Measurements from ENCODE around the gene TBC1D12. TPM values are rescaled to one million over a fixed set of nuclear protein-coding genes. Genes with fewer than 3 reads are reported as not detected.
"Not testable (repeated sequence)": the region's sequence is repeated elsewhere in the genome, so short reads cannot be mapped to it uniquely, and the experiment has no call there.

TBC1D12 gene
- total RNA-seq, 2 experiments from 2014 or later: 0.27 to 0.42 TPM

- no peak overlapping the region for H3K27ac ChIP-seq (ENCODE audit: low read depth in 1 of 2, low read length in 2 of 2)
- Mint-ChIP-seq H3K9me3 (no peaks in the 10 kb centered on the region), H3K27me3 (no peaks in the 10 kb centered on the region), H3K27ac (no peak overlapping the region), H3K4me3 (no peak overlapping the region), H3K36me3 (ENCODE audit: low read depth) (peaks cover 17% of the 10 kb centered on the region), H3K4me1 (ENCODE audit: low read depth) (peaks cover 21% of the 10 kb centered on the region)
- ATAC-seq (ENCODE audit: poor library complexity) (no peak), DNase-seq (no peak)
- no peaks in the 10 kb centered on the region for H3K27me3 ChIP-seq (ENCODE audit: control insufficient read depth in 1 of 2, insufficient read depth in 2 of 2, low read length in 2 of 2)
- no peaks in the 10 kb centered on the region for H3K36me3 ChIP-seq (ENCODE audit: insufficient read depth, low read length)
- intact Hi-C loops (cut with DNase I, micrococcal nuclease): loop anchor here in 1 of 2 experiments (5.0 kb wide), 1 partner anchor 187 kb away; the partner anchor contains the start of gene NOC3L
- H3K4me1 ChIP-seq (ENCODE audit: insufficient read depth, low read length): peaks cover 21% of the 10 kb centered on the region
- no peak overlapping the region for H3K4me3 ChIP-seq (ENCODE audit: low read length)
- CTCF ChIA-PET: no interaction called here
- H3K9me3 ChIP-seq (ENCODE audit: control insufficient read depth in 1 of 2, insufficient read depth in 1 of 2, low read length in 2 of 2): no peaks in the 10 kb centered on the region
- POLR2A ChIA-PET: no interaction called here
- TF ChIP-seq CTCF (IDR thresholded peaks at IDR 0.05): no peak
Observed at GRCh38 chr10:94549221-94549620, 146.9 kb downstream of the TBC1D12 start.

GRCh38 chr10:94567714-94568307 lies 165.5 kb downstream of the TBC1D12 start:
- CTCF ChIA-PET; H3K4me1 Mint-ChIP-seq (ENCODE audit: low read depth); H3K27me3 Mint-ChIP-seq; H3K9me3 ChIP-seq (ENCODE audit: control insufficient read depth in 1 of 2, insufficient read depth in 1 of 2, low read length in 2 of 2); H3K4me3 Mint-ChIP-seq; intact Hi-C loops (cut with DNase I, micrococcal nuclease); H3K4me1 ChIP-seq (ENCODE audit: insufficient read depth, low read length); H3K4me3 ChIP-seq (ENCODE audit: low read length); H3K27me3 ChIP-seq (ENCODE audit: control insufficient read depth in 1 of 2, insufficient read depth in 2 of 2, low read length in 2 of 2); ATAC-seq (ENCODE audit: poor library complexity); H3K36me3 ChIP-seq (ENCODE audit: insufficient read depth, low read length); H3K27ac Mint-ChIP-seq; H3K9me3 Mint-ChIP-seq; POLR2A ChIA-PET; H3K27ac ChIP-seq (ENCODE audit: low read depth in 1 of 2, low read length in 2 of 2); DNase-seq: not testable (repeated sequence)
- peaks cover 30% of the 10 kb centered on the region for H3K36me3 Mint-ChIP-seq (ENCODE audit: low read depth)

- Histone ChIP-seq H3K27ac (ENCODE audit: low read depth in 1 of 2, low read length in 2 of 2) (no peak overlapping the region), H3K9me3 (ENCODE audit: control insufficient read depth in 1 of 2, insufficient read depth in 1 of 2, low read length in 2 of 2) (no peaks in the 10 kb centered on the region), H3K4me1 (ENCODE audit: insufficient read depth, low read length) (no peaks in the 10 kb centered on the region), H3K36me3 (ENCODE audit: insufficient read depth, low read length) (no peaks in the 10 kb centered on the region), H3K27me3 (ENCODE audit: control insufficient read depth in 1 of 2, insufficient read depth in 2 of 2, low read length in 2 of 2) (no peaks in the 10 kb centered on the region), H3K4me3 (ENCODE audit: low read length) (no peak overlapping the region)
- DNase-seq: no peak
- TF ChIP-seq CTCF (IDR thresholded peaks at IDR 0.05): no peak
- no peak overlapping the region for H3K4me3 Mint-ChIP-seq
- no peaks in the 10 kb centered on the region for H3K4me1 Mint-ChIP-seq (ENCODE audit: low read depth)
- peaks cover 26% of the 10 kb centered on the region for H3K36me3 Mint-ChIP-seq (ENCODE audit: low read depth)
- ChIA-PET CTCF (no interaction called here), POLR2A (no interaction called here)
- H3K27ac Mint-ChIP-seq: no peak overlapping the region
- no peak for ATAC-seq (ENCODE audit: poor library complexity)
- H3K9me3 Mint-ChIP-seq: no peaks in the 10 kb centered on the region
- no peaks in the 10 kb centered on the region for H3K27me3 Mint-ChIP-seq
- intact Hi-C loops (cut with DNase I, micrococcal nuclease): no loop called here
Observed at GRCh38 chr10:94571081-94571480, 168.7 kb downstream of the TBC1D12 start.

GRCh38 chr10:94571528-94571927 lies 169.2 kb downstream of the TBC1D12 start:
- Mint-ChIP-seq H3K36me3 (ENCODE audit: low read depth) (peaks cover 22% of the 10 kb centered on the region), H3K4me1 (ENCODE audit: low read depth) (no peaks in the 10 kb centered on the region), H3K4me3 (no peak overlapping the region), H3K9me3 (no peaks in the 10 kb centered on the region), H3K27me3 (no peaks in the 10 kb centered on the region), H3K27ac (no peak overlapping the region)
- Histone ChIP-seq H3K4me1 (ENCODE audit: insufficient read depth, low read length) (no peaks in the 10 kb centered on the region), H3K27me3 (ENCODE audit: control insufficient read depth in 1 of 2, insufficient read depth in 2 of 2, low read length in 2 of 2) (no peaks in the 10 kb centered on the region), H3K27ac (ENCODE audit: low read depth in 1 of 2, low read length in 2 of 2) (no peak overlapping the region), H3K4me3 (ENCODE audit: low read length) (no peak overlapping the region), H3K9me3 (ENCODE audit: control insufficient read depth in 1 of 2, insufficient read depth in 1 of 2, low read length in 2 of 2) (no peaks in the 10 kb centered on the region), H3K36me3 (ENCODE audit: insufficient read depth, low read length) (no peaks in the 10 kb centered on the region)
- no peak for TF ChIP-seq CTCF (IDR thresholded peaks at IDR 0.05)
- ATAC-seq (ENCODE audit: poor library complexity) (no peak), DNase-seq (no peak)
- POLR2A ChIA-PET: no interaction called here
- intact Hi-C loops (cut with DNase I, micrococcal nuclease): no loop called here
- CTCF ChIA-PET: no interaction called here

Measured in CD4-positive, alpha-beta T cell (primary cell).